Measurements from ENCODE around the gene SORBS2. TPM values are rescaled to one million over a fixed set of nuclear protein-coding genes. Genes with fewer than 3 reads are reported as not detected.

Gene SORBS2
- total and polyA plus RNA-seq, 2 of the 8 experiments (the other 6 are each of a cell fraction or from before 2014, with no cell fraction given), result 73.0 to 87.1 TPM

GRCh38 chr4:185599553-185600243, 212.3 kb downstream of the SORBS2 start:
- FAIRE-seq, result no peak
- Histone ChIP-seq H3K79me2 (ENCODE audit: control insufficient read depth in 1 of 2, insufficient read depth in 2 of 2, low read length in 2 of 2) (no peaks in the 10 kb centered on the region), H2BK12ac (ENCODE audit: low read depth, low read length) (0 out of 2 replicates have a peak overlapping the region, but pooled peaks have one; percentile 1), H4K20me1 (replicated peaks in 1 of 2; ENCODE audit: control insufficient read depth in 1 of 2, insufficient read depth in 2 of 2, low read length in 2 of 2) (no peaks in the 10 kb centered on the region), H4K5ac (ENCODE audit: insufficient read length, low read depth, low read length) (no peak overlapping the region), H2BK20ac (ENCODE audit: low read length) (no peak overlapping the region), H3K4me3 (ENCODE audit: extremely low read depth in 1 of 4, insufficient read depth in 2 of 4, low read depth in 3 of 4, low read length in 4 of 4) (no peak overlapping the region), H3K9me3 (ENCODE audit: insufficient read depth in 2 of 2, low read depth in 1 of 2, low read length in 1 of 2) (no peaks in the 10 kb centered on the region), H4K91ac (replicated peaks; ENCODE audit: insufficient read length, low read length) (no peak overlapping the region), H3K4me2 (ENCODE audit: insufficient read depth in 1 of 2, low read depth in 2 of 2, low read length in 2 of 2) (no peak overlapping the region), H3K4ac (replicated peaks; ENCODE audit: insufficient read length, low read depth, low read length) (no peak overlapping the region), H3K23ac (ENCODE audit: insufficient read length) (no peak overlapping the region), H2BK120ac (replicated peaks; ENCODE audit: low read depth, low read length) (no peak overlapping the region), H3K27ac (ENCODE audit: low read depth, low read length) (no peak overlapping the region), H3K27me3 (replicated peaks in 1 of 4; ENCODE audit: control insufficient read depth in 3 of 4, extremely low read depth in 1 of 4, insufficient read depth in 3 of 4, low read length in 3 of 4) (no peaks in the 10 kb centered on the region), H4K8ac (ENCODE audit: extremely low read depth, insufficient read depth, low read length) (no peak overlapping the region), H3K18ac (ENCODE audit: extremely low read depth, low read length) (no peak overlapping the region), H3K9ac (replicated peaks in 1 of 4; ENCODE audit: extremely low read depth in 1 of 4, low read depth in 3 of 4, low read length in 3 of 4) (0 out of 7 replicates have a peak overlapping the region, but pooled peaks of 1 of the 4 experiments have one; percentile 1), H3K14ac (ENCODE audit: insufficient read length) (no peak overlapping the region), H2BK15ac (ENCODE audit: low read length) (no peak overlapping the region), H3K79me1 (ENCODE audit: low read depth, low read length) (no peaks in the 10 kb centered on the region), H2AFZ (ENCODE audit: low read length) (no peak overlapping the region), H3K36me3 (ENCODE audit: control insufficient read depth in 2 of 4, insufficient read depth in 4 of 4, low read length in 3 of 4) (no peaks in the 10 kb centered on the region), H2BK5ac (ENCODE audit: low read depth, low read length) (no peak overlapping the region), H3K4me1 (replicated peaks in 1 of 4; ENCODE audit: control insufficient read depth in 3 of 4, insufficient read depth in 4 of 4, low read length in 3 of 4) (no peaks in the 10 kb centered on the region), H2AK5ac (ENCODE audit: low read depth, low read length) (no peak overlapping the region), H3K56ac (replicated peaks; ENCODE audit: insufficient read length, low read depth, low read length) (no peak overlapping the region), H3K23me2 (ENCODE audit: low read depth, low read length) (no peaks in the 10 kb centered on the region)
- DNase-seq (ENCODE audit: low read depth in 1 of 2, low spot score in 2 of 2), result no peak
- TF ChIP-seq NANOG (IDR thresholded peaks at IDR 0.05; ENCODE audit: insufficient read depth, low read depth, low read length, poor library complexity, severe bottlenecking), result no peak
- TF ChIP-seq CREB1 (IDR thresholded peaks at IDR 0.05), result no peak
- no peak for TF ChIP-seq HDAC6 (IDR thresholded peaks at IDR 0.05; ENCODE audit: low read depth, low read length)
- no peak for TF ChIP-seq JUND (IDR thresholded peaks at IDR 0.05; ENCODE audit: low read length)
- no peak for TF ChIP-seq KDM4A (IDR thresholded peaks at IDR 0.05; ENCODE audit: low read depth, low read length, severe bottlenecking)
- no peak for TF ChIP-seq RAD21 (IDR thresholded peaks at IDR 0.05 in 1 of 2, conservative IDR thresholded peaks at IDR 0.05 in 1 of 2; ENCODE audit: low read depth in 2 of 2, low read length in 2 of 2)
- TF ChIP-seq KDM5A (IDR thresholded peaks at IDR 0.05; ENCODE audit: low read length), result no peak
- TF ChIP-seq POU5F1 (IDR thresholded peaks at IDR 0.05; ENCODE audit: low read depth, low read length), result no peak
- TF ChIP-seq SUZ12 (IDR thresholded peaks at IDR 0.05; ENCODE audit: low read length), result no peak
- ChIA-PET POLR2A (ENCODE audit: partially characterized antibody) (no interaction called here), CTCF (ENCODE audit: partially characterized antibody) (interaction anchor here (1.0 to 3.8 kb wide), 6 partner anchors 9 to 422 kb away, joined by 3 to 27 read pairs (median 8); no protein-coding TSS in a partner anchor)
- 87% methylated on average over 12 of the region's 12 CpGs; no CpG with 5 or more reads in 1 of the 2 experiments for WGBS, 2 experiments (ENCODE audit: extremely low coverage in 1 of 2, insufficient coverage in 1 of 2, insufficient read length in 1 of 2, insufficient replicate concordance in 2 of 2, low coverage in 1 of 2, low lambda C conversion rate in 2 of 2, missing lambda C conversion rate in 1 of 2)
